ENCODE data around the gene ACACA. TPM values are rescaled to one million over a fixed set of nuclear protein-coding genes. Genes with fewer than 3 reads are reported as not detected.

The ACACA gene
- total RNA-seq, 2 donors from 2014 or later, result 41.9 to 126 TPM

GRCh38 chr17:37043201-37043600 is 363.4 kb downstream of the ACACA start:
- peaks cover 4% of the 10 kb centered on the region for H3K36me3 Mint-ChIP-seq
- no peak for ATAC-seq
- no peak overlapping the region for H3K27ac Mint-ChIP-seq
- no peaks in the 10 kb centered on the region for H3K27me3 Mint-ChIP-seq
- no peaks in the 10 kb centered on the region for H3K9me3 Mint-ChIP-seq
- peaks cover 13 to 14% of the 10 kb centered on the region in 2 donors for H3K4me1 Mint-ChIP-seq (ENCODE audit: low read depth in 2 of 2)
- no peak for DNase-seq (ENCODE audit: low spot score)
- no peak overlapping the region for H3K4me3 Mint-ChIP-seq

GRCh38 chr17:37041932-37042331 is 364.7 kb downstream of the ACACA start:
- no peak for DNase-seq (ENCODE audit: low spot score)
- Mint-ChIP-seq H3K4me3 (no peak overlapping the region), H3K36me3 (peaks cover 4% of the 10 kb centered on the region), H3K4me1 (ENCODE audit: low read depth in 2 of 2) (peaks cover 5 to 13% of the 10 kb centered on the region in 2 donors), H3K9me3 (no peaks in the 10 kb centered on the region), H3K27me3 (no peaks in the 10 kb centered on the region), H3K27ac (no peak overlapping the region)
- ATAC-seq, result no peak

- Mint-ChIP-seq H3K9me3 (no peaks in the 10 kb centered on the region), H3K4me3 (no peak overlapping the region), H3K4me1 (ENCODE audit: low read depth in 2 of 2) (peaks cover 5 to 11% of the 10 kb centered on the region in 2 donors), H3K36me3 (peaks cover 8% of the 10 kb centered on the region), H3K27me3 (no peaks in the 10 kb centered on the region), H3K27ac (no peak overlapping the region)
- ATAC-seq (no peak), DNase-seq (ENCODE audit: low spot score) (no peak)
Observed at GRCh38 chr17:37039269-37039668, 367.4 kb downstream of the ACACA start.

DNA sequence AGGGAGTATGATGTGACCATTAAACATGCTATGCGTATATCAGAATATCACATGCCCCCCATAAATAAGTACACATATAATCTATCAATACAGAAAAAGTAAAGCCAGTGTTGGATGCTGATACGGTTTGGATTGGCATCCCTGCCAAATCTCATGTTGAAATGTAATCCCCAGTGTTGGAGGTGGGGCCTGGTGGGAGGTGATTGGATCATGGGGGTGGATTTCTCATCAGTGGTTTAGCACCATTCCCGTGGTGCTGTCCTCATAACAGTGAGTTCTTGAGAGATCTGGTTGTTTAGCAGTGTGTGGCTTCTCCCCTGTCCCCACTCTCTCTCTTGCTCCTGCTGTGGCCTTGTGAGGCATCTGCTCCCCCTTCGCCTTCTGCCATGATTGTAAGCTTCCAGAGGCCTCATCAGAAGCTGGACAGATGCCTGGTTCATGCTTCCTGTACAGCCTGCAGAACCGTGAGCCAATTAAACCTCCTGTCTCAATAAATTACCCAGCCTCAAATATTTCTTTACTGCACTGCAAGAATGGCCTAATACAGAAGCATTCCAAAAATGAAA is 369.0 kb downstream of the ACACA start:
- DNase-seq (ENCODE audit: low spot score), result no peak
- H3K4me1 Mint-ChIP-seq (ENCODE audit: low read depth in 2 of 2), result peaks cover 0 to 7% of the 10 kb centered on the region in 2 donors
- no peak for ATAC-seq
- no peaks in the 10 kb centered on the region for H3K27me3 Mint-ChIP-seq
- no peak overlapping the region for H3K4me3 Mint-ChIP-seq
- peaks cover 6% of the 10 kb centered on the region for H3K36me3 Mint-ChIP-seq
- no peaks in the 10 kb centered on the region for H3K9me3 Mint-ChIP-seq
- no peak overlapping the region for H3K27ac Mint-ChIP-seq

Other genes starting within 250 kb of the ACACA start
- gene C17orf78, start 30.9 kb downstream of the ACACA start, total RNA-seq, result not detected
- gene TADA2A, start 50 bp upstream of the ACACA start, total RNA-seq, result 10 to 100 TPM; 30.5 to 55.4 TPM
- 10 to 100 TPM in 1 of 2 donors, 1 to 10 TPM in 1; 8.2 to 10.2 TPM for gene DUSP14, start 83.1 kb upstream of the ACACA start, total RNA-seq
- 10 to 100 TPM; 68.7 to 77.4 TPM for gene SYNRG, start 202.6 kb upstream of the ACACA start, total RNA-seq
- 10 to 100 TPM; 35.0 to 52.9 TPM for gene DDX52, start 236.6 kb upstream of the ACACA start, total RNA-seq

All from natural killer cell treated with Interleukin-12 subunit alpha and Interleukin-12 subunit beta and Interleukin-15 and Interleukin-18, amount 100 ng/mL, for 72 hours (primary cell).